NCI-H510A treated with DMSO at 0.1 percent for 48 hours (cell line): ENCODE data around the gene TRMU.

Experiments used
- DNase-seq: peaks from one replicate; lab custom pipeline; 2025; lab: John Stamatoyannopoulos, UW

Gene TRMU

DNA sequence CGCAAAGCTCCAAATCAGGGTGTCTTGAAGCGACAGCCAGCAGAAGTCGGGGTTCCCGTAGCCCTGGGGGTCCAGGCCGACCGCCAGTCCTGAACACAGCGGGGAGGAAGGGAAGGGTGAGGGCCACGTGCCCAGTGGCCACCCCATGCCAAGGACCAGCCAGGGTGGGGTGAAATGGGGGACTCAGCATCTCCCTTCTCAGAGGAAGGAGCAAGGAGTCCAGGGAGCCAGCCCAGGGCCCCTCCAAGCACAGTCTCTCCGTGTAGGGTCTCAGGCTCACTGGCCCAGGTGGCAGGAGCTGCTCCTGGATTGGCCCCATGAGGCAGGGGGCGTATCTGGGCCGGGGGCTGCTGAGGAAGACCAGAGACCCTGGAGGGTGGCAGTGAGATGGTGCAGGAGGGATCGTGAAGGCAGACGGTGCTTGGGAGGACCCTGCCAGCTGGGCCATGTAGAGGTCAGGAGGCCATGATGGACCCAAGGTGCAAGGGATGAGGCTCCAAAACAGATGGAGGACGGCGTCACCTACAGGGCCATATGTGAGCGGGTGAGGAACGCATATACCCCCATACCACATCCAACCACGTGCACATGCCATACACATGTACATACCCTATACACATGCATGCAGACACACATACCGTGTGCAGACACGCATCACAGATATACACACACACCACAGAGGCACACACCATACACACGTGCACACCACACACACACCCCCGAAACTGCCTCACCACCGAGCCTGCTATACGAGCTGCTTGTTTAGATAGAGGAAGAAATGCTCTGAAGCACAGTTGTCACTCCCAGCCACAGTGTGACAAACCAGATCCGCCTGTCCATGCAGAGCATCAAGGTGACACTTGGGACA lies 34.4 kb downstream of the TRMU start:
- no peak for DNase-seq

DNA sequence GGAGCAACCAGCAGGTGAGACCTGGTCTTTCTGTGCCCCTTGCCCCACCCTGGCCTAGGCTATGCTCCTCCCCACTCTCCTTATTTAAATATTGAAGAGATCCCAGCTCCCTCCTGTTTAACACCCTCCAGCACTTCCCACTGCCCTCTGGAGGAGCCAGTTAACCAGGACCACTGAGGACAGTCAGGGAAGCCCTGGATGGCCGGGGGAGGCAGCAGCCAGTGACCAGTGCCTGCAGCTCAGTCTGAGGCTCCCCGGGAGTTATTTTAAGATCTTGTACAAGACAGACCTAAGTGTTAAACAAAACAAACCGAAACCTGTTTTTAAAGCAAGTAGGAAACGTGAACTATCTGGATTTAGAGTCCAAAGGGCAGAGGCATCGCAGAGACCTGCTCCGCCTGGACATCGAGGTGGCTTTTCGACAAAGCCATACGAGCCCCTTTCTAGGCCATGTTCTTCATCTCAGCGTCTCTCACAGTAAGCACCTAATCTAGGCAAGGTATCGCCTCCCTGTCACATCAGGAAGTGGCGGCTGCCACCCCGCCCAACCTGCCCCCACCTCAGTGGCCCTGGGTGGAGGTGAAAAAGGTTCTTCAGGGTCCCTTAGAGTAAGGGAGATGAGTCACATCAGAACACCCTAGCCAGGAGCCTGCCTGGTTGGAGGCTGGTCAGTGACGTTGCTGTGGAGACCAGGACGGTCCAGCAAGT lies 35.2 kb downstream of the TRMU start:
- DNase-seq = peak; percentile 4

DNA sequence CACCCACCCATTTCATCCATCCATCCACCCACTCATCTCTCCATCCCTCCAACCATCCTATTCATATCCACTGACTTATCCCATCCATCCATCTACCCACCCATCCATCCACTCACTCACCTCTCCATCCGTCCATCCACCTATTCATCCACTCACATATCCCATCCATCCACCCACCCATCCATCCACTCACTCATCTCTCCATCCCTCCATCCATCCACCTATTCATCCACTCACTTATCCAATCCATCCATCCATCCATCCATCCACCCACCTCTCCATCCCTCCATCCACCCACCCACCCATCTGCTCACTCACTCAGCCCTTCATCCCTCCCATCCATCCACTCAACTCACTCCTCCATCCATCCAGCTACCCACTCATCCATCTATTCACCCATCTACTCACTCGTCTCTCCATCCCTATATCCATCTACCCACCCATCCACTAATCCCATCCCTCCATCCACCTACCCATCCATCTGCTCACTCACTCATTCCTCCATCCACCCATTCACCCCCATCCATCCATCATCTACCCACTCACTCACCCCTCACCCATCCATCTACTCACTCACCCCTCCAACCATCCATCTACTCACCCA lies 36.2 kb downstream of the TRMU start:
- DNase-seq = no peak

DNA sequence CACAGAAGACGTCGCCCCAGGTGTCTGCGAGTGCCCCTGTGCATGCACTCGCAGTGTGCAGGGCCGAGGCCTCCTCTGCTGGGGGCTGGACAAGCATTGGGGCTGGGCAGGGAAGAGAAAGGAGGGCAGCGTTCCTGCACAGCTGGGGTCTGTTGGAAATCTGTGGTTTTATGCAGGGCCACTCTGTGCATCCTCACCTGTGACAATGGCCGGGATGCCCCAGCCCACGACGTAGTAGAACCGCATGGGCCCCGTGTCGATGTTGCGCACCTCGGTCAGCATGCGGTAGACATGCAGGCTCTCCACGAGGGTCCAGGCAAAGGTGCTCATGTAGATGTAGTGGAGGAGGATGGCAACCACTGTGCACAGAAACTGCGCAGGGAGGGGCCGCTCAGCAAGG lies 37.2 kb downstream of the TRMU start:
- no peak for DNase-seq

DNA sequence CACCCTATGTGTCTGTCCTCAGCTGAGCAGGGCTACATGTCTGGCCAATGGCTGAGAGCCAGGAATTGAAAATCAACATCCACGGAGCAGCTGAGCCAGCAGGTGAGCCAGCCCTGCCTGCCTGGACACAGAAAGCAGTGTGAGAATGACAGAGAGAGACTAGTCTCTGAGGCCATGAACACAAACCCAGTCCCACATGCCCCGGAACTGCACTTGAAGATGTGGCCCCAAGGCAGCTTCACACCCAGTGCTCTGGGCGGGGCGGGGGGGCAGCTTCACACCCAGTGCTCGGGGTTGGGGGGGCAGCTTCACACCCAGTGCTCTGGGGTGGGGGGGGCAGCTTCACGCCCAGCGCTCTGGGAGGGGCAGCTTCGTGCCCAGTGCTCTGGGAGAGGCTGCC lies 37.6 kb downstream of the TRMU start:
- DNase-seq = peak; percentile 4

DNA sequence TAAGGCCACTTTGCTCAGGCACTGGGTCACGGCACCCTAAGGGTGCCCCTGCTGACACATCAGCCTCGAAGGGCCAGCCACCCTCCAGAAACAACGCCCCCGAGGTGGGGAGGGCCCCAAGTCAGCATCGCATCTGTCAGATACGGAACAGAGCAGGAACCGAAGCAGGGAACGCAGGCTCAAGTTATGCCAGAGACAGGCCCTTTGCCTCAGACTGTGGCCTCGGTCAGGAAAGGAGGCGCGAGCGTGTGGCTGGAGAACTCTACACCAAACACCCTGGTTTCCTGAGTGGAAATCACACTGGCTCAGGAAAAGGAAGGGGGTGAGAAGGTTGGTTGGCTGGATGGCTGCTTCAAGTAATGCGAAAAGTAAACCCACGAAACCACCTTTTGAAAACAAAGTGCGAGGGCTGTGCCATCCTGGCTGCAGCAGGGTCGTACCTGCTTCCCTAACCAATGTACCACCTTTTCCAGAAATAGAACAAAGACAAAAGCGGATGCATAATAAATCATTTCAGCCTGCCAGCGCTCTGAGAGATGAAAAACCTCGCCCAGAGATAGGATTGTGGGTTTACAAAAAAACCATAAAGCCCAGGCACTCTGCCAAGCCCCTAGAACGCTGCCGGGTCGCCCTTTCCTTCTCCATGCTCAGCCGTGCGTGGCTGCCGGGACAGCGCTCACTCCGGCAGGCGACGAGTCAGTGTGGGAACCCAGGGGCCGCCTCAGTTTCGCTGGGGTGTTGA lies 38.6 kb downstream of the TRMU start:
- DNase-seq = no peak

DNA sequence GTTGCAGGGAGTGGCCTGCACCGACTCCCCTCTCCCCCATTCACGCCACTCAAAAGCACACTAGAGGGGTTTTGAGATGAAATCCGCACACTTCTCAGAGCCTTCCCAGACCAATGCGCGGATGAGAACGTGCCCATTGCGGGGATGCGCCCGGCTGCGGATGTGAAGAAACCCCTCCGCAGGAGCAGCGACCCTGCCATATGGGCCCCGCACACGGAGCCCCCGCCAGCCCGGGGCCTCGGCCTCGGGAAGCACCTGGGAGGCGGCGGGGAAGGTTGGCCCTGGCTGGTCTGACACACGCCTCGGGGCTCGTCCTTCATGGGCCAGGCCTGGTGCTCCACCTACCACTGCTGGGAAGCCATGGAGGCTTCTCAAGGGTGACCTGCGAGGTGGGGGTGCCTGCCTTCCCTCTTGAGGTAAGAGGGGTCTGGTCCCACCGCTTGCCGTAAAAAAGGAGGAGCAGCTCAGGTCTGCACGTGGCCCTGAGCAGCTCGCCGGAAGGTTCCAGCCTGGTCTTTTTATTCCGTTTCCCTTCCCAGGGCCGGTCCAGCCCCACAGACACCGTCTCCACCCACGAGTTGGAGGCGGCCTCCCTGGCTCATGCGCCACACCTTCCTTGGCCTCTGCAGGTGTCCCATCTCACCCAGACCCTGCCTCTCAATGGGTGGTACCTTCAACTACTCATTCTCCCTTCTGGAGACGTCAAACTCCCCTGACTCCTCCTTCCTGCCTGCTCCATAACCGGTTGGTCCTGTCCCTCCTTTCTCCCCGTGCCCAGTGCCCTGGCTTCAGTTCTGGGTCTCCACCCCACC lies 39.4 kb downstream of the TRMU start:
- DNase-seq = no peak

DNA sequence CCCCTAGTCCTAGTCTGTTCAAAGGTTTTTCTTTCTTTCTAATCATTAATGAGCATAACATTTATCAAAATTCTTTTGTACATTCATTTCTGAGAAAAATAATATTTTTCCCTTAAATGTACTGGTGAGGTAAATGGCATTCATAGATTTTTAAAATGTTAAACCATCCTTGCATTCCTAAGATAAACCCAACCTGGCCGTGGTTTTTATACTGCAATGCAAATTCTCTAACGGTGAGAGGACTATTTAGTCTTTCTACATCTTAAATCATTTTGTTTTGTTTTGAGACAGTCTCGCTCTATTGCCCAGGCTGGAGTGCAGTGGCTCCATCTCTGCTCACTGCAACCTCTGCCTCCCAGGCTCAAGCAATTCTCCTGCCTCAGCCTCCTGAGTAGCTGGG lies 40.6 kb downstream of the TRMU start:
- DNase-seq = no peak

DNA sequence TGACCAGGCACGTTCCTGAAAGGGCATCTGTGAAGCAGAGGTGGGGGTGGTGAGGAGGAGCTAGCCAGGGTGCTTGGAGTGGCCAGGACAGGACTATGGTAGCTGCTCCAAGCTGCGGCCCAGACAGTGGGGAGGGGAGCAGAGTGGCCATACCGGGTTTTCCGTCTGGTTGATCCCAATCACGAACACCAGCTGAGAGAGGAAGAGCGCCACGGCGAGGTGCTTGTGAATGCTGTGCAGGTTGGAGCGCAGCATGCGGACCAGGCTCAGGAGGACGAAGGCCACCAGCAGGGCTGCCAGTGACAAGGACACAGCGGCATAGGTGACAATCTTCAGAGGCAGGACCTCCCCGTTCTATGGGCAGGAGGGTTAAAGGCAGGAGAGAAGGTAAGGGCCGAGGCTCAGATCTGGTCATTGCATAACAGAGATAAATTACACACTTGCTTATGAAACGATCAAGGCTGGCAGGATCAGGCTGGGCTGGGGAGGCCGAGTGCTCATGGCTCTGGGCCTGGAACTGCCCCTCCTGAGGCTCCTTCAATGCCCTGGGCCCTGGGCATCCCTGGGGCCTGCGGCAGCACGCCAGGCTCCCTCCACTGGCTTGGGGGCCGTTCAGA lies 41.5 kb downstream of the TRMU start:
- DNase-seq = no peak

DNA sequence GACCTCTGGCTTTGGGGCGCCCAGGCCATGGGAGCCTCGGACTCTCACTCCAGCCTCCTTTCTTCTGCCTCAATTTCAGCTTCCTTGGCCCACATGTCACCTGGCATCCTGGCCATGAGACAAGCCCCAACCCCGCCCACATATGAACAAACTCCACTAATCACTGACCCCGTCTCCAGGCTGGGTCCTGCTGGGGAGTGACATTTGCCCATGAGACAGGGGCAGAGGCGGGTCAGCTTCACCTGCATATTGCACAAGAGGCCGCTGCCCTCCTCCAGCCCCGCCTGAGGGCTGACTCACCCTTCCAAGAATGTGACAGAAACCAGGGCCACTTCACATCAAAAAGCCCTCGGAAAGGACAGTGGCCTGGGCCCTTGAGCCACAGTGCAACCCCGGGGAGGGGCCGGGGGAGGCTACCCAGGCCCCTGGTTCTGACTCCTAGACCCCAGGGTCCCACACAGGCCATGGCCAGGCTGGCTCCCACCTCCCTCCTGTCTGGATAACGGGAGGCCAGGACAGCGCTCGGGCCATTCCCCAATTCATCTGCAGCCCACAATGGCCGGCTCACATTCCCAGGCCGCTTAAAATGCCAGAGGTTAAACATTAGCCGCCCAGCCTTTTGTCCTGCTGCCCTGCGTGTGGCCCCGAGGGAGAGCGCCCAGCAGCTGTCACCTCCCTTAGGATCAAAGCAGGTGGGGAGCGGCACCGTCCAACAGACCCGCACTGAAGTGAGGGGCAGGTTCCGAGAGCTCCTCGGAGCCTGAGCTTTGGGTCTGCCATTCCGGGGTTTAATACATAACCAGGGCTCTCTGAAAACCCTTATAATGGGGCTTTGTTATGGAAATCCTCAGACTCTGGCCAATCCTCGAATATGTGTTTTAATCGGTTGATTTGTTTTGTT lies 42.3 kb downstream of the TRMU start:
- DNase-seq = no peak

DNA sequence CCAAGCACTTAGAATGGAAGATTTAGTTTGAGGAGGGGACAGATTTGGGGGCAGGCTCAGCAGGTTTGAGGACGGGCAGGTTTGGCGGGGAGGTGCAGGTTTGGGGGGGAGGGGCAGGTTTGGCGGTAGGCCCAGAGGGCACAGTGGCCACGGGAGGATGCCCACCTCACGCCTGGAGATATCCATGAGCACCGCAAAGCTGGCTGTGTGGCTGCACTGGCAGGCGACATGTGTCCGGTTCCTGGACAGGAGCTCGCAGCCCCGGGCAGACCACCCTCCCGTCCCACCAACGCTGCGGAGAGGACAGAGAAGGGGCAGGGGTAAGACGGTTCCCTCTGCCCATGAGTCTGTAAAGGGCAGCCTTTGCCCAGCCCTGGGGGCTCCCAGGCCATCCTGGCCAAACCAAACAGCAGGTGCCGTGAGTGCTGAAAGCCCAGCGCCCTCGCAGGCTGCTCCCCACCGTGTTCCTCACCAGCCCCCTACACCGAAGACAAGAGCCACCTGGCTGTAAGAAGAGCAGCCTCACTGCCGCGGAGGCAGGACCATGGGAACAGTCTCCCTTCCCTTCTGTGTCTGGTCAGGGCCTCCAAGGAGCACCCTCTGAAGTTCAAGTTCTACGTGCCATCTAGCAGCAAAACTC lies 43.0 kb downstream of the TRMU start:
- DNase-seq = no peak

DNA sequence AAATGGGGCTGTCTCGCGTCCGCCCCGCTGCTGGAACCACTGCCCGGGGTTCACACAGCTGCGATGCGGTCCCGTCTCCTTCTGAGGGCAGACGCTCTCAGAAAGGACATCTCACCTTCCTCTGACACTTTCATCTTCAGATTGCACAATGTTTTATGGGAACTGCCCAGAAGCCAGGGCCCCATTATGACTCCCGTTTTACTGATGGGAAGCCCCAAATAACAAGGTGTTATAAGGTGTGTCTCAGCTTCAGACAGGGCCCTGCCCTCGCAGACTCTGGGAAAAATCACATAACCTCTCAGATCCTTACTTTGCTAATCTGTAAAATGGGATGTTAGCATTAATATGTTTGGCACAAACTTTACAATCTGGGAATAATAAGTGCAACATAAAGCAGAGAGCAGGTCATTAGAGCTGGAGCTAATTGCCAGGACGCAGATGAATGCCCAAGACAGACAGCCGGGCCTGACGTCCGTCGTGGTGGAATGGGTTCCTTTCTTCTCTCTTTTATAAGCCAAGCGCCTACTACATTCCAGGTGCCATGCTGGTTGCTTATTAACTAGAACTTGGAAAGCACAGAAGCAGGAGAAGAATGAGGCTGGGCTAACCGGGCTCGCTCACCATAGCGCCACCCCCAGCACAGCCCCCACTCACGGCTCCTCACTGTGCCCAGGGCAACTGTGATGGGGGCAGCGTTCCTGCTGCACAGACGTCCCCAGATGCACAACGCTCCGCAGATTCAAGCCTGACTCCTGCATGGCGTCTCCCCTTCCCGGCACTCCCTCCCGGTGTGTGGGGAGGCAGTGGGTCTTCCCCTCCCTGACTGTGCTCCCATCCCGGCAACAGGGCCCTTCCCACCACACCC lies 43.8 kb downstream of the TRMU start:
- no peak for DNase-seq

DNA sequence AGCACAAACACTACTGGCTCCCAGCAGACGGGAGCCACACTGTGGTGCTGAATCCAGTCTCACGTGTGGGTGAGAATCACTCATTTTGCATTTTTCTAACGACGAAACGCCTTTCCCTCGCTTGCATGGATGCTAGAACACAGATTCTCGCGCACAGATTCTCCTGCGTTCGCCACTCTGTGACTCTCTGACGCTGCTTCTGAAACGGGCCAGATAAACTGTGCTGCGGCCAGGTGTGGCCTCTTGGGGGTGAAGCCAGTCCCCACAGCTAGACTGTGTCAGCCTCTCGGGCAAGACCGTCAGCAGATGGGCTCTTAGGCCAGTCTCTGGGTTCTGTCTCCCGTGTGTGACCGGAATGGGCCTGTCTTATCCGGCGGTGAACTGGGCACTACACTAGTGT lies 44.6 kb downstream of the TRMU start:
- DNase-seq = no peak

DNA sequence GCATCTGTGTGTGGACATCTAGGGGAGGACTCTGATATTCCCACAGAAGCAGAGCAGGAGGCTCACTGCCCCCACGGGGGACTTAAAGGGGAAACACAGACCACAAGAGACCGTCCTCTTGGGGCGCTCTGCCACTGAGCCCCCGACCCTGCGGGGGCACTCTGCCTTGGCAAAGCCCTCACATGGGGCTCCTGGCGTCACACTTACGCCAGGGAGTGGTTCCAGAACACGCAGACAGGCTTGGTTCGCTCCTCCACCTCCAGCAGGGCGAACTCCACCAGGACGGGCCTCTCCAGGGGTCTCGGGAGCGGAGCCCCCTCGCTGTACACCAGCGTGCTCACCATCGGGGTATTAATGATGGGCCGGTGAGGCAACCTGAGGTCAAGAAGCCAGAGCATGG lies 45.1 kb downstream of the TRMU start:
- DNase-seq = no peak

DNA sequence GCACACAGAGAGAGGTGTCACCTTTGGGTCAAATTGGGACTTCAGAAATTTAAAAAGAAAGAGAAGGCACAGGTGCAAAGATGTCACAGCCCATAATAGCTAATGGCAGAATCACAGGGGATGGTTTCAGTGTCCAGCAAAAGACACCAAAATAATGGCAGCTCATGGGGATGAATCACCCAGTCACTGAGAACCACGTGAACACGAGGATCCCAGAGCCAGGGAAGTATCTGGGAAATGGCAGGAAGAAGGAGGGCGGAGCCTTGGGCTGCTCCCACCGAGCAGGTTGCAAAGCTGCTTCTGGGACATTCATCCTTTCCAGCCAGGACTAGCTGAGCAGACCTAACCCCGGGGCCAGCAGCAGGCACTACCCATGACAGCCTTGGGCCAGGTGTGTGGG lies 45.6 kb downstream of the TRMU start:
- DNase-seq = no peak

DNA sequence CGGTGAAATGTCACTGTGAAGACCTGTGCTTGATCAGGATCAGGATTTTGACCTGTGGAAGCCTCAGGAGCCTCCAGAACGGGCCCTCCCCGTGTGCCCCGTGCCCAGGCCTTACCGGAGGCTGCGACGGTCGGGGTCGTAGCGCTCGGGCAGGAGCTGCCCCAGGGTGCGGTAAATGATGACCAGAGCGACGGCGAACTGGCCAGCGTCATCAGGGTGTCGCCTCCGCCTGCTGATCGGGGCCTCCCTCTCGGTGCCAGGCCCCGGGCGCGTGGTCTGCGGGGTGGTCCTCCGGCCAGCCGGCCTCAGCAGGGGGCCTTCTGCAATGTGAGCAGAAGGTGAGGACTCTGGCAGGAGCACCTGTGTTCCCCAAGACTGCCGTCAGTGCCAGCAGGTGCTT lies 46.2 kb downstream of the TRMU start:
- DNase-seq = no peak

DNA sequence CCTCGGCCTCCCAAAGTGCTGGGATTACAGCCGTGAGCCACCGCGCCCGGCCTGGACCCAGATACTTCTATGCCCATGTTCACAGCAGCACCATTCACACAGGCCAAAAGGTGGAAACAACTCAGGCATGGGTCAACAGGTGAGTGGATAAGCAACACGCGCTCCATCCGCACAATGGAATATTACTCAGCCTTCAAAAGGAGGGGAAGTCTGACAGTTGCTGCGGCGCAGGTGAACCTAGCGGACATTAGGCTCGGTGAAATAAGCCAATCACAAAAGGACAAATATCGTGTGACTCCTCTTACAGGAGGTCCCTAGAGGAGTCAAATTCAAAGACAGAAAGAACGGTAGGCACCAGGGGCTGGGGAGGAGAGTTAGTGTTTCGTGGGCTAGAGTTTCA lies 47.0 kb downstream of the TRMU start:
- DNase-seq = no peak

DNA sequence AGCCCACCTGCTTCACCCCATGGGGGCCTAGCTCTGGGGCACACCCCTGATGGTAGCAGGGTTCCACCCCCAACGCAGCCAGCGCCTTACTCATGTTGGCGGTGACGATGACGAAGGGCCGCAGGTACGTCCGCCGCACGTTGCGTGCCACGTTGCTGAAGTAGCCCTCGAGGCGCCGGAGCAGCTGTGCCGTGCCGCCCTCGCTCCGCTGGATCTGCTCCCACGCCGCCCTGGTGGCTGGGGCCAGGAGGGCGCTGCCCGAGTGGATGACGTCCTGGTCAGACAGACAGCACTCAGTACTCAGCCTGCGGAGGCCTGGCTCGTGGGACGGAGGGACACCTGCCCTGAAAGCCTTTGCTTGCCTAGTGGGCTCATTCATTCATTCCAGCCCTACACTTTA lies 50.8 kb downstream of the TRMU start:
- no peak for DNase-seq

DNA sequence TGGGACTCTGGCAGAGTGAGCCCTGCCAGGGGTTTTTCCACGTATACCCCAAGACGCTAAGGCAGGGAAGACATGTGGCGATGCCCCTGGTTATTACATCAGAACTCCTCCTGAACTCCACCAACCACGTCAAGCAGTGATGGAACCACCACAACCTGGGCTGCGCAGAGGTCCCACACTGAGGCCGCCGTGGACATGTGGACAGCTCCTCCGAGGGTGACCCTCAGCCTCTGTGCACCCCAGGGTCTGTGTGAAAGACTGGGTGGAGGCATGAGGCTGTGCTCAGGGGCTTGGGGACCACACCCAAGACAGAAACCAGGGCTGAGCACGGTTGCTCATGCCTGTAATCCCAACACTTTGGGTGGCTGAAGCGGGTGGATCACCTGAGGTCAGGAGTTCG lies 52.2 kb downstream of the TRMU start:
- DNase-seq = no peak
